ENCODE measurements around the gene PRDM15.

PRDM15 gene, protein sequence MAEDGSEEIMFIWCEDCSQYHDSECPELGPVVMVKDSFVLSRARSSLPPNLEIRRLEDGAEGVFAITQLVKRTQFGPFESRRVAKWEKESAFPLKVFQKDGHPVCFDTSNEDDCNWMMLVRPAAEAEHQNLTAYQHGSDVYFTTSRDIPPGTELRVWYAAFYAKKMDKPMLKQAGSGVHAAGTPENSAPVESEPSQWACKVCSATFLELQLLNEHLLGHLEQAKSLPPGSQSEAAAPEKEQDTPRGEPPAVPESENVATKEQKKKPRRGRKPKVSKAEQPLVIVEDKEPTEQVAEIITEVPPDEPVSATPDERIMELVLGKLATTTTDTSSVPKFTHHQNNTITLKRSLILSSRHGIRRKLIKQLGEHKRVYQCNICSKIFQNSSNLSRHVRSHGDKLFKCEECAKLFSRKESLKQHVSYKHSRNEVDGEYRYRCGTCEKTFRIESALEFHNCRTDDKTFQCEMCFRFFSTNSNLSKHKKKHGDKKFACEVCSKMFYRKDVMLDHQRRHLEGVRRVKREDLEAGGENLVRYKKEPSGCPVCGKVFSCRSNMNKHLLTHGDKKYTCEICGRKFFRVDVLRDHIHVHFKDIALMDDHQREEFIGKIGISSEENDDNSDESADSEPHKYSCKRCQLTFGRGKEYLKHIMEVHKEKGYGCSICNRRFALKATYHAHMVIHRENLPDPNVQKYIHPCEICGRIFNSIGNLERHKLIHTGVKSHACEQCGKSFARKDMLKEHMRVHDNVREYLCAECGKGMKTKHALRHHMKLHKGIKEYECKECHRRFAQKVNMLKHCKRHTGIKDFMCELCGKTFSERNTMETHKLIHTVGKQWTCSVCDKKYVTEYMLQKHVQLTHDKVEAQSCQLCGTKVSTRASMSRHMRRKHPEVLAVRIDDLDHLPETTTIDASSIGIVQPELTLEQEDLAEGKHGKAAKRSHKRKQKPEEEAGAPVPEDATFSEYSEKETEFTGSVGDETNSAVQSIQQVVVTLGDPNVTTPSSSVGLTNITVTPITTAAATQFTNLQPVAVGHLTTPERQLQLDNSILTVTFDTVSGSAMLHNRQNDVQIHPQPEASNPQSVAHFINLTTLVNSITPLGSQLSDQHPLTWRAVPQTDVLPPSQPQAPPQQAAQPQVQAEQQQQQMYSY

GRCh38 chr21:41879190-41879998, at the start of gene PRDM15:
Gene PRDM15 (minus strand): TSS chr21:41879344. CDS start chr21:41860363, 18,981 bp downstream.
- Histone ChIP-seq H4K20me1 (peaks cover 0 to 26% (median 9%) of the 10 kb centered on the region in 11 experiments; a peak in 10 of 22 replicates), H3K27me3 (no peaks in the 10 kb centered on the region), H3K4me1 (peaks cover 18 to 62% (median 57%) of the 10 kb centered on the region in 10 experiments; a peak in 19 of 20 replicates), H3K4me3 (peak within 1 kb of the TSS; percentile 84 to 97 (median 88)), H3K4me2 (peak within 1 kb of the TSS; percentile 85 to 99 (median 96)), H3K27ac (peak within 1 kb of the TSS; percentile 93 to 100 (median 97)), H3K36me3 (peaks cover 0 to 6% (median 0%) of the 10 kb centered on the region in 11 experiments; a peak in 3 of 22 replicates), H3K9ac (peak within 1 kb of the TSS; percentile 91 to 98 (median 98)), H3K9me3 (replicated peaks in 1 of 11) (no peaks in the 10 kb centered on the region)
- no peak for TF ChIP-seq Cebpa-rat (IDR thresholded peaks at IDR 0.05)

GRCh38 chr21:41928621-41929220, 49.6 kb upstream of the PRDM15 start:
- TF ChIP-seq Cebpa-rat (IDR thresholded peaks at IDR 0.05) = no peak
- H3K9ac ChIP-seq = peak overlapping the region in 4 of 11 experiments; percentile 25 to 63 (median 43); a peak in 7 of 22 replicates
- 0 out of 22 replicates have a peak, but pooled peaks cover 0 to 5% (median 0%) of the 10 kb centered on the region in 11 experiments for H4K20me1 ChIP-seq
- H3K36me3 ChIP-seq = no peaks in the 10 kb centered on the region
- peaks cover 85 to 92% (median 89%) of the 10 kb centered on the region in 10 experiments for H3K4me1 ChIP-seq
- H3K4me3 ChIP-seq = peak overlapping the region in 3 of 10 experiments; percentile 22 to 32 (median 22); a peak in 5 of 20 replicates
- H3K27ac ChIP-seq = peak overlapping the region; percentile 4 to 90 (median 85); a peak in 18 of 22 replicates
- H3K27me3 ChIP-seq = no peaks in the 10 kb centered on the region
- peak overlapping the region; percentile 79 to 97 (median 92) for H3K4me2 ChIP-seq
- no peaks in the 10 kb centered on the region for H3K9me3 ChIP-seq (replicated peaks in 1 of 11)

DNA sequence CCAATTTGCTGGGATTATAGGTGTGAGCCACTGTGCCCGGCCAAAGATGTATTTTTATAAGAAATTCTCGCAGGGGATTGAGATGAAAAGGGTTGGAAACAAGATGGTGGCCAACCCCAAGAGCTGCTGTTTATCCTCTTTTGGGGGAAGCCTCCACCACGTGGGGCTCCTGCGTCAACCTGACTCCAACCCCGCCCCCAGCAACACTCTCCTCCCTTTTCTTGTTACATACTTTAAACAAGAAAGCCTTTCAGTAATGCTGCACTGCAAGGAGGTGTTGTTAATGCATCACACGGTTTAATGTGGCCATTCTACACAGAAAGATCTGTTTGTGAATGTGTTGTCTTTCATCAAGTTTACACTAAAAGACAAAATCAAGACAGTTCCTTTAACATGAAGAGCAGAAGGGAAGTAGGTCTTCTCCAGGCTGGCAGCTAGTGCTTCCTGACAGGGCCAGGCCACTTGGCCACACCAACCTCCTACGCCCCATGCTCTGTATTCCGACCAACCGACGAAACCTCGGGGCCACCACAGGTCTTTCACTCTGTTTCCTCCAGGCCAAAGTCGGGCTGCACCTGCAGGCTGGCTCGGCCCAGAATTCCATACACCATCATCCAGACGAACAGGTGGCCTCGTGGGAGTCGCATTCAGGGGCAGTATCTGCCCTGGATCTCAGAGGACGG, 48.7 kb upstream of the PRDM15 start:
- Histone ChIP-seq H3K4me1 (peaks cover 80 to 92% (median 88%) of the 10 kb centered on the region in 10 experiments), H3K27me3 (no peaks in the 10 kb centered on the region), H3K9ac (peak overlapping the region in 4 of 11 experiments; percentile 25 to 63 (median 43); a peak in 7 of 22 replicates), H3K36me3 (no peaks in the 10 kb centered on the region), H3K27ac (peak overlapping the region; percentile 48 to 90 (median 86); a peak in 19 of 22 replicates), H4K20me1 (0 out of 22 replicates have a peak, but pooled peaks cover 0 to 5% (median 0%) of the 10 kb centered on the region in 11 experiments), H3K9me3 (replicated peaks in 1 of 11) (no peaks in the 10 kb centered on the region), H3K4me2 (peak overlapping the region; percentile 79 to 97 (median 92)), H3K4me3 (peak overlapping the region in 3 of 10 experiments; percentile 22 to 32 (median 22); a peak in 5 of 20 replicates)
- no peak for TF ChIP-seq Cebpa-rat (IDR thresholded peaks at IDR 0.05)

- peak overlapping the region; percentile 78 to 90 (median 86) for H3K27ac ChIP-seq
- TF ChIP-seq Cebpa-rat (IDR thresholded peaks at IDR 0.05) = no peak
- peak overlapping the region; percentile 75 to 84 (median 81) for H3K9ac ChIP-seq
- H3K9me3 ChIP-seq (replicated peaks in 1 of 11) = no peaks in the 10 kb centered on the region
- H3K4me2 ChIP-seq = peak overlapping the region; percentile 79 to 97 (median 92)
- no peaks in the 10 kb centered on the region for H3K36me3 ChIP-seq
- no peaks in the 10 kb centered on the region for H3K27me3 ChIP-seq
- H3K4me1 ChIP-seq = peaks cover 81 to 96% (median 92%) of the 10 kb centered on the region in 10 experiments
- peak overlapping the region; percentile 48 to 67 (median 57); a peak in 18 of 20 replicates for H3K4me3 ChIP-seq
- 0 out of 22 replicates have a peak, but pooled peaks cover 0 to 5% (median 0%) of the 10 kb centered on the region in 11 experiments for H4K20me1 ChIP-seq
Measured at GRCh38 chr21:41926807-41927171, 47.6 kb upstream of the PRDM15 start.

DNA sequence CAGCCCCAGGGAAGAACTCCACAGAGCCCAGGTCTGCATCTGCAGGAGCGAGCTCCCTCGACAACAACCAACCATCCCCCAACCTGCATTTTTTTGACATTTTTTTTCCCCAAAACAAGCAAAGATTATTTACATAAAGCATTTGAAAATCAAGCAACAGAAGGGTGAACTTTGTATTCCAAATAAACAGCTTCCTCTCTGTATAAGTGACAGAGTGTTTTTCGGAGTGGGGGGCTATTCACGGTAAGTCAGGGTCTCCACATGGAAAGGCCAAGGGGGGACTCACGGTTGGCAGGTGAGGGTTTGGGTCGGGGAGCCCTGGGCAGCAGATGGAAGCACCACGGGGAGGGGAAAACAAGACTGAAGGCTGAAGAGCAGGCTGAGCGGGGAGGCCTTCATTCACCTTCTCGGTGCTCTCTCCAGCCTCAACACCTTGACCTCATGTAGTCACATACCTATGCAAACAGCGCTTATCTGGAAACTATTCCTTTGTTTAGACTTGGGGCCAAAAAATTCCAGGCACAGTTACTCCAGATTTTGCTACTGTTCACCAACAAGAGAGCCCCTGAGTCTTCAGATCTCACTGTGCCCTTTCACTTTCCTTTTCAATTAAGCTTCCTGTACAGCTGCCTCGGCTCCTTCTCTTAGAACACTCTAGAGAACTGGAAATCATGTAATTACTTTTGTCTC, 47.1 kb upstream of the PRDM15 start:
- peak overlapping the region; percentile 75 to 84 (median 81) for H3K9ac ChIP-seq
- H3K4me1 ChIP-seq = peaks cover 87 to 98% (median 97%) of the 10 kb centered on the region in 10 experiments
- 0 out of 22 replicates have a peak, but pooled peaks cover 0 to 5% (median 0%) of the 10 kb centered on the region in 11 experiments for H4K20me1 ChIP-seq
- no peaks in the 10 kb centered on the region for H3K36me3 ChIP-seq
- peak overlapping the region; percentile 79 to 97 (median 92) for H3K4me2 ChIP-seq
- no peaks in the 10 kb centered on the region for H3K9me3 ChIP-seq (replicated peaks in 1 of 11)
- H3K4me3 ChIP-seq = peak overlapping the region; percentile 48 to 67 (median 57)
- no peak for TF ChIP-seq Cebpa-rat (IDR thresholded peaks at IDR 0.05)
- H3K27me3 ChIP-seq = no peaks in the 10 kb centered on the region
- peak overlapping the region; percentile 78 to 90 (median 86) for H3K27ac ChIP-seq

DNA sequence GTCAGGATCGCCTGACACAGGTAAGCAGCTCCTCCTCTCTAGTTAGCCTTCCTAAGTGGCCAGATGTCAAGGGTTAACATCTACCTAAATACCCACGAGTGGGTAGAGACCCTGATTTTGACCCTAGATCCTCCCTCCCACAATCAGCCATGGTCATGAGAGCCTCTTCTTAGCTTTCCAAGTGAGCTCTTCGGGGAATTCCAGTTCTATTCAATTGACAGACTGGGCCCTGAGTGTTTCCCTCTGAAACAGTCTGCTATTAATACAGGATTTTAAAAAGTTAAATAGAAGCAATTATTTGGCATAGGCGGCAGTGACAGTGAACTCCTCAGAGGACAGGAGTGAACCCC, 46.6 kb upstream of the PRDM15 start:
- Histone ChIP-seq H4K20me1 (0 out of 22 replicates have a peak, but pooled peaks cover 0 to 5% (median 0%) of the 10 kb centered on the region in 11 experiments), H3K27ac (peak overlapping the region; percentile 78 to 90 (median 86); a peak in 21 of 22 replicates), H3K4me2 (peak overlapping the region; percentile 79 to 97 (median 92)), H3K9me3 (replicated peaks in 1 of 11) (no peaks in the 10 kb centered on the region), H3K27me3 (no peaks in the 10 kb centered on the region), H3K4me1 (peaks cover 85 to 98% (median 97%) of the 10 kb centered on the region in 10 experiments), H3K9ac (peak overlapping the region; percentile 75 to 84 (median 81)), H3K4me3 (peak overlapping the region; percentile 48 to 67 (median 57)), H3K36me3 (no peaks in the 10 kb centered on the region)
- no peak for TF ChIP-seq Cebpa-rat (IDR thresholded peaks at IDR 0.05)

Measured in BLaER1 treated with 17β-estradiol and CSF1 and Interleukin-3, amounts not matched to agents 10 nM and 100 nM (cell line).